ENCODE data around the gene SZT2. TPM values are rescaled to one million over a fixed set of nuclear protein-coding genes. Genes with fewer than 3 reads are reported as not detected.

SZT2 gene
- total and polyA plus RNA-seq, 4 experiments from 2014 or later: 0.69 to 153 (median 72.1) TPM

GRCh38 chr1:43383449-43383848 is 6.2 kb upstream of the SZT2 start:
- H3K27me3 ChIP-seq (ENCODE audit: insufficient read depth, low read length): no peaks in the 10 kb centered on the region
- ChIA-PET POLR2A (ENCODE audit: partially characterized antibody) (interaction anchor here (0.7 to 1.9 kb wide), 2 partner anchors 16 to 20 kb away, joined by 3 to 11 read pairs; partner anchors contain the start of gene ELOVL1), CTCF (ENCODE audit: partially characterized antibody) (interaction anchor here (1.0 to 1.3 kb wide), 3 partner anchors 31 to 156 kb away, joined by 3 to 7 read pairs (median 3); no protein-coding TSS in a partner anchor)
- Mint-ChIP-seq H3K36me3 (peaks cover 36 to 71% of the 10 kb centered on the region in 2 donors), H3K9me3 (no peaks in the 10 kb centered on the region), H3K4me1 (peaks cover 7 to 22% (median 9%) of the 10 kb centered on the region in 4 donors), H3K27ac (peak overlapping the region in 1 of 7 donors; percentile 4), H3K4me3 (no peak overlapping the region), H3K27me3 (no peaks in the 10 kb centered on the region)
- H3K4me3 ChIP-seq (ENCODE audit: low read length in 2 of 2): no peak overlapping the region
- intact Hi-C loops (cut with micrococcal nuclease): no loop called here
- H3K4me1 ChIP-seq (ENCODE audit: insufficient read depth, low read length): peaks cover 6% of the 10 kb centered on the region
- DNase-seq: no peak
- H3K27ac ChIP-seq (ENCODE audit: low read depth, low read length): no peak overlapping the region
- H3K9me3 ChIP-seq (ENCODE audit: control insufficient read depth in 1 of 2, low read length in 2 of 2): no peaks in the 10 kb centered on the region
- peaks cover 54% of the 10 kb centered on the region for H3K36me3 ChIP-seq (ENCODE audit: insufficient read depth, low read length)

GRCh38 chr1:43386676-43387075 is 3.0 kb upstream of the SZT2 start:
- Histone ChIP-seq H3K27me3 (ENCODE audit: insufficient read depth, low read length) (no peaks in the 10 kb centered on the region), H3K4me1 (ENCODE audit: insufficient read depth, low read length) (peaks cover 28% of the 10 kb centered on the region), H3K36me3 (ENCODE audit: insufficient read depth, low read length) (peaks cover 54% of the 10 kb centered on the region), H3K9me3 (ENCODE audit: control insufficient read depth in 1 of 2, low read length in 2 of 2) (no peaks in the 10 kb centered on the region), H3K27ac (ENCODE audit: low read depth, low read length) (no peak overlapping the region), H3K4me3 (ENCODE audit: low read length in 2 of 2) (no peak overlapping the region)
- Mint-ChIP-seq H3K27ac (peak overlapping the region in 1 of 7 donors; percentile 89), H3K27me3 (no peaks in the 10 kb centered on the region), H3K36me3 (peaks cover 39 to 64% of the 10 kb centered on the region in 2 donors), H3K4me1 (peaks cover 23 to 47% (median 34%) of the 10 kb centered on the region in 4 donors), H3K9me3 (no peaks in the 10 kb centered on the region), H3K4me3 (no peak overlapping the region)
- intact Hi-C loops (cut with micrococcal nuclease): no loop called here
- no peak for DNase-seq
- ChIA-PET POLR2A (ENCODE audit: partially characterized antibody) (interaction anchor here (2.1 kb wide), 1 partner anchor 18 kb away, joined by 6 read pairs; no protein-coding TSS in a partner anchor), CTCF (ENCODE audit: partially characterized antibody) (interaction anchor here (1.5 kb wide), 1 partner anchor 19 kb away, joined by 3 read pairs; the partner anchor contains the start of gene ELOVL1)

GRCh38 chr1:43387976-43388599 is 1.6 kb upstream of the SZT2 start:
- ChIA-PET CTCF (ENCODE audit: partially characterized antibody) (interaction anchor here (3.5 kb wide), 1 partner anchor 27 kb away, joined by 10 read pairs; no protein-coding TSS in a partner anchor), POLR2A (ENCODE audit: partially characterized antibody) (interaction anchor here (0.9 to 3.7 kb wide), 7 partner anchors 9 to 216 kb away, joined by 3 to 42 read pairs (median 4); partner anchors contain the start of genes CDC20, CFAP57, EBNA1BP2 and ELOVL1)
- intact Hi-C loops (cut with micrococcal nuclease): no loop called here
- Mint-ChIP-seq H3K4me1 (peaks cover 28 to 52% (median 40%) of the 10 kb centered on the region in 4 donors), H3K4me3 (peak overlapping the region; percentile 99 to 100 (median 100)), H3K9me3 (no peaks in the 10 kb centered on the region), H3K27ac (peak overlapping the region; percentile 37 to 100 (median 98)), H3K27me3 (no peaks in the 10 kb centered on the region), H3K36me3 (peaks cover 29 to 57% of the 10 kb centered on the region in 2 donors)
- no peak for DNase-seq
- Histone ChIP-seq H3K27ac (ENCODE audit: low read depth, low read length) (no peak overlapping the region), H3K4me3 (ENCODE audit: low read length in 2 of 2) (no peak overlapping the region), H3K4me1 (ENCODE audit: insufficient read depth, low read length) (peaks cover 28% of the 10 kb centered on the region), H3K9me3 (ENCODE audit: control insufficient read depth in 1 of 2, low read length in 2 of 2) (no peaks in the 10 kb centered on the region), H3K27me3 (ENCODE audit: insufficient read depth, low read length) (no peaks in the 10 kb centered on the region), H3K36me3 (ENCODE audit: insufficient read depth, low read length) (peaks cover 46% of the 10 kb centered on the region)

GRCh38 chr1:43388613-43389012 is 1.1 kb upstream of the SZT2 start:
- intact Hi-C loops (cut with micrococcal nuclease): loop anchor here (1.0 kb wide), 3 partner anchors 20 to 216 kb away; partner anchors contain the start of genes CDC20, CFAP57, EBNA1BP2 and ELOVL1
- H3K27ac ChIP-seq (ENCODE audit: low read depth, low read length): peak overlapping the region; percentile 82
- no peak for DNase-seq
- Mint-ChIP-seq H3K27me3 (no peaks in the 10 kb centered on the region), H3K4me1 (peaks cover 31 to 57% (median 44%) of the 10 kb centered on the region in 4 donors), H3K4me3 (peak overlapping the region; percentile 99 to 100 (median 100)), H3K36me3 (peaks cover 24 to 55% of the 10 kb centered on the region in 2 donors), H3K27ac (peak overlapping the region; percentile 37 to 100 (median 98)), H3K9me3 (no peaks in the 10 kb centered on the region)
- peaks cover 28% of the 10 kb centered on the region for H3K4me1 ChIP-seq (ENCODE audit: insufficient read depth, low read length)
- no peaks in the 10 kb centered on the region for H3K9me3 ChIP-seq (ENCODE audit: control insufficient read depth in 1 of 2, low read length in 2 of 2)
- no peaks in the 10 kb centered on the region for H3K27me3 ChIP-seq (ENCODE audit: insufficient read depth, low read length)
- CTCF ChIA-PET (ENCODE audit: partially characterized antibody): interaction anchor here (0.6 to 3.5 kb wide), 3 partner anchors 19 to 26 kb away, joined by 3 to 10 read pairs (median 7); partner anchors contain the start of gene ELOVL1
- H3K4me3 ChIP-seq (ENCODE audit: low read length in 2 of 2): peak overlapping the region; percentile 87 to 88
- POLR2A ChIA-PET (ENCODE audit: partially characterized antibody): interaction anchor here (0.9 to 3.7 kb wide), 8 partner anchors 10 to 162 kb away, joined by 3 to 42 read pairs (median 7); partner anchors contain the start of genes CDC20, ELOVL1 and HYI
- peaks cover 41% of the 10 kb centered on the region for H3K36me3 ChIP-seq (ENCODE audit: insufficient read depth, low read length)

GRCh38 chr1:43392702-43393101 is 3.0 kb downstream of the SZT2 start:
- no peak for DNase-seq
- Mint-ChIP-seq H3K4me3 (peak overlapping the region in 3 of 8 donors; percentile 4 to 45 (median 13)), H3K27me3 (no peaks in the 10 kb centered on the region), H3K4me1 (peaks cover 30 to 58% (median 45%) of the 10 kb centered on the region in 4 donors), H3K27ac (peak overlapping the region in 3 of 7 donors; percentile 13 to 30 (median 15)), H3K9me3 (no peaks in the 10 kb centered on the region), H3K36me3 (peaks cover 12 to 38% of the 10 kb centered on the region in 2 donors)
- Histone ChIP-seq H3K4me1 (ENCODE audit: insufficient read depth, low read length) (peaks cover 28% of the 10 kb centered on the region), H3K9me3 (ENCODE audit: control insufficient read depth in 1 of 2, low read length in 2 of 2) (no peaks in the 10 kb centered on the region), H3K27ac (ENCODE audit: low read depth, low read length) (no peak overlapping the region), H3K4me3 (ENCODE audit: low read length in 2 of 2) (no peak overlapping the region), H3K27me3 (ENCODE audit: insufficient read depth, low read length) (no peaks in the 10 kb centered on the region), H3K36me3 (ENCODE audit: insufficient read depth, low read length) (no peaks in the 10 kb centered on the region)
- POLR2A ChIA-PET (ENCODE audit: partially characterized antibody): interaction anchor here (1.6 kb wide), 1 partner anchor 25 kb away, joined by 5 read pairs; the partner anchor contains the start of gene ELOVL1
- intact Hi-C loops (cut with micrococcal nuclease): no loop called here
- CTCF ChIA-PET (ENCODE audit: partially characterized antibody): no interaction called here

- no peak overlapping the region for H3K27ac ChIP-seq (ENCODE audit: low read depth, low read length)
- H3K4me1 ChIP-seq (ENCODE audit: insufficient read depth, low read length): peaks cover 10% of the 10 kb centered on the region
- no peaks in the 10 kb centered on the region for H3K27me3 Mint-ChIP-seq
- DNase-seq: no peak
- intact Hi-C loops (cut with micrococcal nuclease): no loop called here
- no peaks in the 10 kb centered on the region for H3K36me3 ChIP-seq (ENCODE audit: insufficient read depth, low read length)
- peaks cover 18 to 44% (median 28%) of the 10 kb centered on the region in 4 donors for H3K4me1 Mint-ChIP-seq
- H3K9me3 Mint-ChIP-seq: no peaks in the 10 kb centered on the region
- H3K27ac Mint-ChIP-seq: peak overlapping the region in 1 of 7 donors; percentile 7
- no peak overlapping the region for H3K4me3 ChIP-seq (ENCODE audit: low read length in 2 of 2)
- no peak overlapping the region for H3K4me3 Mint-ChIP-seq
- no peaks in the 10 kb centered on the region for H3K9me3 ChIP-seq (ENCODE audit: control insufficient read depth in 1 of 2, low read length in 2 of 2)
- H3K27me3 ChIP-seq (ENCODE audit: insufficient read depth, low read length): no peaks in the 10 kb centered on the region
- POLR2A ChIA-PET (ENCODE audit: partially characterized antibody): no interaction called here
- peaks cover 9 to 33% of the 10 kb centered on the region in 2 donors for H3K36me3 Mint-ChIP-seq
- CTCF ChIA-PET (ENCODE audit: partially characterized antibody): interaction anchor here (1.4 to 2.7 kb wide), 2 partner anchors 11 to 19 kb away, joined by 3 to 9 read pairs; no protein-coding TSS in a partner anchor
Measured at GRCh38 chr1:43395523-43395922, 5.8 kb downstream of the SZT2 start.

- Histone ChIP-seq H3K9me3 (ENCODE audit: control insufficient read depth in 1 of 2, low read length in 2 of 2) (no peaks in the 10 kb centered on the region), H3K27ac (ENCODE audit: low read depth, low read length) (no peak overlapping the region), H3K27me3 (ENCODE audit: insufficient read depth, low read length) (no peaks in the 10 kb centered on the region), H3K4me3 (ENCODE audit: low read length in 2 of 2) (no peak overlapping the region), H3K4me1 (ENCODE audit: insufficient read depth, low read length) (peaks cover 4% of the 10 kb centered on the region), H3K36me3 (ENCODE audit: insufficient read depth, low read length) (no peaks in the 10 kb centered on the region)
- peaks cover 18 to 39% (median 24%) of the 10 kb centered on the region in 4 donors for H3K4me1 Mint-ChIP-seq
- no peak for DNase-seq
- POLR2A ChIA-PET (ENCODE audit: partially characterized antibody): no interaction called here
- H3K27me3 Mint-ChIP-seq: no peaks in the 10 kb centered on the region
- intact Hi-C loops (cut with micrococcal nuclease): no loop called here
- H3K4me3 Mint-ChIP-seq: no peak overlapping the region
- no peaks in the 10 kb centered on the region for H3K9me3 Mint-ChIP-seq
- peaks cover 9 to 33% of the 10 kb centered on the region in 2 donors for H3K36me3 Mint-ChIP-seq
- peak overlapping the region in 1 of 7 donors; percentile 7 for H3K27ac Mint-ChIP-seq
- CTCF ChIA-PET (ENCODE audit: partially characterized antibody): interaction anchor here (2.7 kb wide), 1 partner anchor 19 kb away, joined by 9 read pairs; no protein-coding TSS in a partner anchor
Measured at GRCh38 chr1:43396059-43396458, 6.4 kb downstream of the SZT2 start.

Data from CD4-positive, alpha-beta memory T cell (primary cell).